ENCODE results near the gene KRTAP4-8.
"Not testable (repeated sequence)": the region's sequence is repeated elsewhere in the genome, so short reads cannot be mapped to it uniquely, and the experiment has no call there.

KRTAP4-8 gene

DNA sequence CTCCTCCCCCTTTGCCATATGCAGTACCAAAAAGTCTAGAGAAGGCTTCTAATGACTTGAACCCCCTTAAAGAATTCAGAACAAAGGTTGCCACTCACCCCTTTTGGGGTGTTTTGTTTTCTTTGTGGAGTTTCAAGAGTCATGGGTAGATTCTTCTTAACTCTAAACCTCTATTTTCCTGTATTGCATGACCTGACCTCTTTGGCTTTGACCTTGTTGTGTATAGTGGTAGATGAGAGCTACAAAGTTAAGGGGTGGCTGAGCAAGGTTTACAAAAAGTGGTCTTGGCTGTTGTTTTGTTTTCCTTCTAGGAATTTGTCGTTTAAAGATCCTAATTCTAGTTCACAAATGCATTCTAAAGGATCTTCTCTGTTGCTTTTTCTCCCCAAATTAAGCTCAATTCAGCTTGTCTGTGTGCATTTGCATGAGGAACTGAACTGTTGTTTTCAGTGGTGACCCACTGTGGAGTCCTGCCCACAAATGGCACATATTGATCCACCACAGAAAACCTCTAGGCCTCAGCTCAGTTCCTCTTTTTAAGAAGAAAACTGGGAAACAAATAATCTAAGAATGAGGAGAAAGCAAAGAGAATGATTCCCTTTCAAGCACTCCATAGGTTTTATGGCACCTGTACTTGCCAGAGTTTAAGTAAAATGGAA, 10.9 kb upstream of the KRTAP4-8 start:
- DNase-seq (ENCODE audit: low spot score): not testable (repeated sequence)

DNA sequence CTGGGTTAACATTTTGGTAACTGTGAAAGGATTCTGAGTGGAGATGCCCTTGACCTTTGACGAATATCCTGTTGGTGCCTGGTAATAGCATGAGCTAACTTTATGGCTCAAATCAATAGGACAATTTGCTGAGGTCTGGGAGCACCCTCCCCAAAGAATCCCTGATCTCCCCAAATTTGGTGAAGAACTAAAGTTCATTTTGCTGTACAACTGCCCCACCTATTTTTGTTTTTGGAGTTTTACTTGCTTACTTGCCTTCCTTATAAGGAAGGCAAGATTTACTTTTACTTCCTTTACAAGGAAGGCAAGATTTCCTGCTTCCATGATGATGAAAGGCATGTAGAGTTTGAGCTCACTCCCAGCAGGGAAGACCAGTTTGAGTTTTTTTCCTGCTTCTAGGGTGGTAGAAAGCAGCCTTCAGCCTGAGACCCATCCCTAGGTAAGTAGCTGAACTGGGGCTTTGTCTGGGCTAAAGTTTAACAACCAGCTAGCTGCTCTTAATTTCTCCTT, 10.1 kb upstream of the KRTAP4-8 start:
- DNase-seq (ENCODE audit: low spot score): no peak

- not testable (repeated sequence) for DNase-seq (ENCODE audit: low spot score)
Measured at GRCh38 chr17:41105347-41105746, 7.4 kb upstream of the KRTAP4-8 start, which contains the start of gene KRTAP4-9. KRTAP4-9 (plus strand) TSS chr17:41105389; CDS start chr17:41105389, 0 bp downstream.

- DNase-seq (ENCODE audit: low spot score): not testable (repeated sequence)
Measured at GRCh38 chr17:41104386-41105038, 6.6 kb upstream of the KRTAP4-8 start.

DNA sequence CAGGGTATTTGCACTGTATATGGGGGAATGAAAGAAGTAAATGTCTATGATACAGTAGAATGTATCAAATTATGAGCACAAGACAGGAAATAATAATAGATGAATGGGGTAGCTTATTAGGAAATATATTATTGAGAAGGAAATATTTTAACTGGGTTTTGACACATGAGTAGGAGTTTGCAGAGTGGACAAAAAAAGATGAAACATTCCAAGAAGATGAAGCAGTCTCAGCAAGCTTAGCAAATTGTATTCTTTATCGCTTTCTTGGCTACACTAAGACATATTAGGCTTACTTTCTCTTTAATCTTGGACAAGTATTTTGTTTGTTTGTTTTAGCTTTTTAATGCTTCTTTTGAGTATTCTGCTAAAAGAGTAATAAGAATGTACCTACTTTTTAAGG, 6.0 kb upstream of the KRTAP4-8 start:
- DNase-seq (ENCODE audit: low spot score): no peak

DNA sequence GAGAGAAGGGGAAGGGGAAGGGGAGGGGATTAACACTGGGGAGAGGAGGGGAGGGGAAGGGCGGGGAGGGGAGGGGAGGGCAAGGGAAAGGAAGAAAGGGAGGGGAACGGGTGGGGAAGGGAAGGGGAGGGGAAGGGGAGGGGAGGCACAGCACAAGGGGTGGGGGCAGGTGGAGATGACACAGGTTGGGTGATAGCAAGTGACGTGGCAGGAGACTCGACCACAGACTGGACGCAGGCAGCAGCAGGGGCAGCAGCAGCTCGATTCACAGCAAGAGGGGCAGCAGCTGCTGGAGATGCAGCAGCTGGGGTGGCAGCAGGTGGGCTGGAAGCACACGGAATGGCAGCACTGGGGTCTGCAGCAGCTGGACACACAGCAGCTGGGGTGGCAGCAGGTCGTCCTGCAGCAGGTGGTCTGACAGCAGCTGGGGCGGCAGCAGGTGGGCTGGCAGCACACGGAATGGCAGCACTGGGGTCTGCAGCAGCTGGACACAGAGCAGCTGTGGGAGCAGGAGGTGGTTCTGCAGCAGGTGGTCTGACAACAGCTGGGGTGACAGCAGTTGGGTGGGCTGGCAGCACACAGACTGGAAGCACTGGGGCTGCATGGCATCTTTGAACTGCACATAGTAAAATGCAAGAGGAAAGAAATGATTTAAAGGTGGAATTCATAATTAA, 3.8 kb upstream of the KRTAP4-8 start, which contains the start of gene KRTAP4-16:
KRTAP4-16 (minus strand) TSS at position 624 of the 674 bp plus-strand sequence; CDS start at position 624, 0 bp downstream.
- DNase-seq (ENCODE audit: low spot score): no peak

GRCh38 chr17:41099682-41100480, 1.9 kb upstream of the KRTAP4-8 start:
- DNase-seq (ENCODE audit: low spot score): not testable (repeated sequence)

GRCh38 chr17:41098481-41098880, 539 bp upstream of the KRTAP4-8 start:
- DNase-seq (ENCODE audit: low spot score): no peak

DNA sequence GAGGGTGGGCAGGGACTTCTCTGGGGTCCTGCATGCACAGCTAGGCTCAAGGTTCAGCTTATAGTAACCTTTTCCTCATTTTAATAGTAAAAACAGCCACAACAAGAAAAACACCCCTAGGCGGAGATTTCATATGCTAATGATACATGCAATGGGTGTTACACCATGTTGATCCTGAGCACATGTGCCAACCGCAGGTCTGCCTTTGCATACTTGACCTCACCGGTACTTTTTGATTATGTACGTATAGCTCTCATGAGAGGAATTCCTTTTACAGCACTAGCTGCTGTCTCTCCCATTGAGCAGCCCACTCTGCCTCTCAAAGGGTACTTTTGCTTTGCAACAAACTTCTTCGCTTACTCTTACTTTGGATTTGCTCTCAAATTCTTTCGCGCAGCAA, 1.9 kb downstream of the KRTAP4-8 start:
- no peak for DNase-seq (ENCODE audit: low spot score)

- DNase-seq (ENCODE audit: low spot score): not testable (repeated sequence)
Measured at GRCh38 chr17:41088760-41089352, 9.1 kb downstream of the KRTAP4-8 start.

GRCh38 chr17:41084100-41084856, 13.7 kb downstream of the KRTAP4-8 start, which contains the start of gene KRTAP4-7:
KRTAP4-7 (plus strand) TSS chr17:41084150; CDS start chr17:41084207, 57 bp downstream.
- not testable (repeated sequence) for DNase-seq (ENCODE audit: low spot score)

GRCh38 chr17:41083427-41083826, 14.5 kb downstream of the KRTAP4-8 start:
- not testable (repeated sequence) for DNase-seq (ENCODE audit: low spot score)

DNA sequence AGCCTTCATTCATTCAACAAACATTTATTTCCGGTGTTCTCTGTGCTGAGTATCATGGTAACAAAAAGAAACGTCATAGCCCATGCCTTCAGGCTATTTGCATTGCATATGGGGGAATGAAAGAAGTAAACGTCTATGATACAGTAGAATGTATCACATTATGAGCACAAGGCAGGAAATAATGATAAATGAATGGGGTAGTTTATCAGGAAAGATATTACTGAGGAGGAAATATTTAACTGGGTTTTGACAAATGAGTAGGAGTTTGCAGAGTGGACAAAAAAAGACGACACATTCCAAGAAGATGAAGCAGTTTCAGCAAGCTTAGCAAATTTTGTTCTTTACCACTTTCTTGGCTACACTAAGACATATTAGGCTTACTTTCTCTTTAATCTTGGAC, 15.3 kb downstream of the KRTAP4-8 start:
- no peak for DNase-seq (ENCODE audit: low spot score)

DNA sequence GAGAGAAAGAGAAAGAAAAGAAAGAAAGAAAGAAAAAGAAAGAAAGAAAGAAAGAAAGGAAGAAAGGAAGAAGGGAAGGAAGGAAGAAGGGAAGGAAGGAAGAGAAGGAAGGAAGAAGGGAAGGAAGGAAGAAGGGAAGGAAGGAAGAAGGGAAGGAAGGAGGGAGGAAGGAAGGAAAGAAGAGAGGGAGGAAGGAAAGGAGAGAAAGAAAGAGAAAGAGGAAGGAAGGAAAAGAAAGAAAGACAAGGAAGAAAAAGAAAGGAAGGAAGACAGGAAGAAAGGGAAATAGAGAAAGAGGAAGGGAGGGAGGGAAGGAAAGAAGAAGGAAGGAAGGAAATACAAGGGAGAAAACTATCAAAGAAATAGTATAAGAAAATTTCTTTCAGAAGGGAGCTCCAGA, 21.2 kb downstream of the KRTAP4-8 start:
- DNase-seq (ENCODE audit: low spot score): no peak

DNA sequence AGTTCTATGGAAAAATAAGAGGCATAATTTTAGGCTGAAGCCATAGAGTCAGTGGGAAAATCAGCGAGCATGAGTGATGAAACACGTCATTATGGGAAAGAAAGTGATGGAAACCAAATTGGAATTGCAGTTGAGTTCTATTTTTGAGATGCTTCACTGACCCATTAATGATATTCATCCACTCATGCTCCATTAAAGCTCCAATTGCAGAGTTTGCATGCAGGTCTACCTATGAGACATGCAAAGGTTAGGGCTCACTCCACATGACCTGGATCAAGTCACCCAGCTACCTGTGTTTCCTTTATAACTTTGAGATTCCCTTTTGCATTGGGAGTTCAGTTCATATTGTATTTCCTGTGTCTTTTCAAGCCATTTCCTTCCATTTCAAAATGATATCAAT, 24.3 kb downstream of the KRTAP4-8 start:
- DNase-seq (ENCODE audit: low spot score): no peak

DNA sequence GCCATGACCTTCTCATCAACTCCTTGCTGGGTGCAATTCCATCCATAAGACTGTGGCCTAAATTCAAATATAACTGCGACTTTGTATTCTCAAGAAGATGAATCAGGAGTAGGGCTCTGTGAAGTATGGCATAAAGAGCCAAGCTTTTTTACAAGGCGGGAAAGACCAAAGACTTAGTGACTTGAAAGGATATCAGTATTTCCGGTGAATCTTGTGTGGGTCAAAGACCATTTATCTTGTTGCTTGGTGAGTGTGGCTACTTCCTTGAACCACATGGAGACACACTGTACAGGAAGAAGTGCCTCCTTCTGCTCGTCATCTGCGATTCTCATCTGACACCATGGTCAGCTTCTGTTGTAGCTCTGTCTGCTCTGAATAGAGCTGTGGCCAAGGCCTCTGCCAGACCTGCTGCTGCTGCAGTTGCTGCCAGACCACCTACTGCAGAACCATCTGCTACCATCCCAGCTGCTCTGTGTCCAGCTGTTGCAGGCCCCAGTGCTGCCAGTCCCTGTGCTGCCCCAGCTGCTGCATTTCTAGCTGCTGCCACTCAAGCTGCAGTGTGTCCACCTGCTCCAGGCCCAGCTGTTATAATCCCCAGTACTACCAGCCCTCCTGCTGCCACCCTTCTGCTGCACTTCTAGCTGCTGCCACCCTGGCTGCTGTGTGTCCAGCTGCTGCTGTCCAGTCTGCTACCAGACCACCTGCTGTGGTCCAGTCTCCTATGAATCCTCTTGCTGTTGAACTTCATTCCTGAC, 26.2 kb downstream of the KRTAP4-8 start:
- no peak for DNase-seq (ENCODE audit: low spot score)

DNA sequence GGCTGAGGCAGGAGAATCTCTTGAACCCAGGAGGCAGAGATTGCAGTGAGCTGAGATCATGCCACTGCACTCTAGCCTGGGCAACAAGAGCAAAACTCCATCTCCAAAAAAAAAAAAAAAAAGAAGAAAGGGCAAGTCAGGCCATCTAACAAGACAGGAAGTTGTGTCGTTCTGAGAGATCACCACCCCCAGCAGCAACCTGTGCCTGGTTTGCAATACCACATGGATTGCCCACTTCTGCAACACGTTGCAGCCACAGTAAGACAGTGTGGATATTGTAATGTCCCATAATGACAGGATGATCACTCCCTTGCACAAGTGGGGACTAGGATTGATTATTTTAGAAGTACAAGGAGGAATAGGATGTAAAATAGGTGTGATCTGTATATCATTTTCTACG, 28.9 kb downstream of the KRTAP4-8 start:
- DNase-seq (ENCODE audit: low spot score): no peak

- no peak for DNase-seq (ENCODE audit: low spot score)
Measured at GRCh38 chr17:41067281-41067680, 30.7 kb downstream of the KRTAP4-8 start.

- no peak for DNase-seq (ENCODE audit: low spot score)
Measured at GRCh38 chr17:41065829-41066624, 31.9 kb downstream of the KRTAP4-8 start, which contains the start of gene KRTAP2-4. KRTAP2-4 (minus strand) TSS chr17:41065879; CDS start chr17:41065845, 34 bp downstream.

Measured in globus pallidus (tissue), 1 donor.